H9 (cell line): ENCODE measurements around the gene NPY4R2. TPM values are rescaled to one million over a fixed set of nuclear protein-coding genes. Genes with fewer than 3 reads are reported as not detected.
"Not testable (repeated sequence)": the region's sequence is repeated elsewhere in the genome, so short reads cannot be mapped to it uniquely, and the experiment has no call there.

Experiments used
- DNase-seq: peaks from one replicate; pipeline ENCODE4 v3.0.0-alpha.2; 2017
- H2AFZ ChIP-seq: one replicate; pipeline ENCODE4 v1.6.1; 2013; ENCODE audit warnings: mild to moderate bottlenecking, low read length, control low read depth, moderate library complexity
- H2AK5ac ChIP-seq: 2 replicates; pipeline ENCODE4 v1.6.1; 2013; ENCODE audit warnings: low read length, control low read depth, mixed read lengths; ENCODE audit not compliant: insufficient read length
- H2BK120ac ChIP-seq: one replicate; pipeline ENCODE4 v1.6.1; 2013; ENCODE audit warnings: low read depth, mild to moderate bottlenecking, low read length, control low read depth, inconsistent platforms; ENCODE audit not compliant: poor library complexity, severe bottlenecking
- H2BK12ac ChIP-seq: 2 replicates; pipeline ENCODE4 v1.6.1; 2013; ENCODE audit warnings: low read length, control low read depth, mixed read lengths, low read depth; ENCODE audit not compliant: insufficient read length
- H2BK15ac ChIP-seq: 2 replicates; pipeline ENCODE4 v1.6.1; 2013; ENCODE audit warnings: low read depth, low read length, control low read depth
- H2BK20ac ChIP-seq: one replicate; pipeline ENCODE4 v1.6.1; 2013; ENCODE audit warnings: low read depth, mild to moderate bottlenecking, low read length, control low read depth, inconsistent platforms; ENCODE audit not compliant: poor library complexity, severe bottlenecking
- H2BK5ac ChIP-seq: 2 replicates; pipeline ENCODE4 v1.6.1; 2013; ENCODE audit warnings: low read length, control low read depth, mixed read lengths; ENCODE audit not compliant: insufficient read length
- H3K14ac ChIP-seq: 2 replicates; pipeline ENCODE4 v1.6.1; 2013; ENCODE audit warnings: low read length, control low read depth; ENCODE audit not compliant: insufficient read depth
- H3K18ac ChIP-seq: 2 replicates; pipeline ENCODE4 v1.6.1; 2013; ENCODE audit warnings: low read depth, mild to moderate bottlenecking, mixed read lengths, low read length, control low read depth; ENCODE audit not compliant: insufficient read length
- H3K23ac ChIP-seq: 2 replicates; pipeline ENCODE4 v1.6.1; 2013; ENCODE audit warnings: low read length, control low read depth, mixed read lengths, low read depth; ENCODE audit not compliant: insufficient read length
- H3K23me2 ChIP-seq: 2 replicates; pipeline ENCODE4 v1.6.1; 2013; ENCODE audit warnings: low read depth, mild to moderate bottlenecking, mixed read lengths, low read length, control low read depth; ENCODE audit not compliant: insufficient read length, poor library complexity, severe bottlenecking
- H3K27ac ChIP-seq: 2 replicates; pipeline ENCODE4 v1.5.1; 2013; ENCODE audit warnings: low read length, control low read depth, mixed read lengths, low read depth; ENCODE audit not compliant: insufficient read length
- H3K27me3 ChIP-seq: 2 replicates; pipeline ENCODE4 v1.6.1; 2013; ENCODE audit warnings: low read length, control low read depth, inconsistent platforms; ENCODE audit not compliant: insufficient read depth
- H3K4ac ChIP-seq: 2 replicates; pipeline ENCODE4 v1.6.1; 2013; ENCODE audit warnings: low read depth, mild to moderate bottlenecking, control low read depth, inconsistent platforms, low read length, moderate library complexity
- H3K4me1 ChIP-seq: 2 replicates; pipeline ENCODE4 v1.6.1; 2013; ENCODE audit warnings: low read length, control low read depth, inconsistent platforms; ENCODE audit not compliant: insufficient read depth
- H3K4me2 ChIP-seq: 2 replicates; pipeline ENCODE4 v1.6.1; 2013; ENCODE audit warnings: low read length, control low read depth, mixed read lengths; ENCODE audit not compliant: insufficient read length, insufficient read depth
- H3K56ac ChIP-seq: 2 replicates; pipeline ENCODE4 v1.6.1; 2013; ENCODE audit warnings: low read depth, mild to moderate bottlenecking, mixed read lengths, low read length, control low read depth; ENCODE audit not compliant: insufficient read length
- H3K79me1 ChIP-seq: 2 replicates; pipeline ENCODE4 v1.6.1; 2013; ENCODE audit warnings: low read depth, mild to moderate bottlenecking, moderate library complexity, low read length, control low read depth, inconsistent platforms; ENCODE audit not compliant: insufficient read depth, poor library complexity, severe bottlenecking
- H3K79me2 ChIP-seq: 2 replicates; pipeline ENCODE4 v1.6.1; 2013; ENCODE audit warnings: low read length, control low read depth, inconsistent platforms; ENCODE audit not compliant: insufficient read depth
- H3K9ac ChIP-seq: 2 replicates; pipeline ENCODE4 v1.6.1; 2013; ENCODE audit warnings: low read length, control low read depth, mixed read lengths; ENCODE audit not compliant: insufficient read length; ENCODE audit errors: extremely low read depth
- H3K9me3 ChIP-seq: one replicate; pipeline ENCODE4 v1.6.1; 2013; ENCODE audit warnings: low read depth, low read length, inconsistent platforms; ENCODE audit not compliant: control insufficient read depth
- H3T11ph ChIP-seq: one replicate; pipeline ENCODE4 v1.6.1; 2013; ENCODE audit warnings: mild to moderate bottlenecking, low read length, control low read depth, inconsistent platforms
- H4K20me1 ChIP-seq: one replicate; pipeline ENCODE4 v1.6.1; 2013; ENCODE audit not compliant: control insufficient read depth, insufficient read length, insufficient read depth
- H4K5ac ChIP-seq: 2 replicates; pipeline ENCODE4 v1.6.1; 2013; ENCODE audit warnings: low read depth, mild to moderate bottlenecking, mixed read lengths, low read length, control low read depth; ENCODE audit not compliant: insufficient read length
- H4K8ac ChIP-seq: replicated peaks from 2 replicates; pipeline ENCODE4 v1.6.1; 2013; ENCODE audit warnings: low read length, control low read depth, mixed read lengths, low read depth; ENCODE audit not compliant: insufficient read length
- H4K91ac ChIP-seq: 2 replicates; pipeline ENCODE4 v1.6.1; 2013; ENCODE audit warnings: low read depth, mild to moderate bottlenecking, moderate library complexity, mixed read lengths, low read length, control low read depth; ENCODE audit not compliant: insufficient read length
- H3K27ac Mint-ChIP-seq, 3 experiments: 2 replicates in 2 of 3; 3 replicates in 1 of 3; pipeline ENCODE4 v1.8.0; 2020 to 2021; ENCODE audit warnings: mixed read lengths in 3 of 3, mild to moderate bottlenecking in 1 of 3, moderate library complexity in 1 of 3
- H3K27me3 Mint-ChIP-seq: 2 replicates; pipeline ENCODE4 v1.8.0; 2021; ENCODE audit warnings: low read depth, mild to moderate bottlenecking, moderate library complexity, mixed read lengths
- H3K36me3 Mint-ChIP-seq, 3 experiments: 2 replicates in 2 of 3; 3 replicates in 1 of 3; pipeline ENCODE4 v1.8.0; 2020 to 2021; ENCODE audit warnings: low read depth in 3 of 3, mixed read lengths in 3 of 3; ENCODE audit not compliant: insufficient read depth in 1 of 3
- H3K4me1 Mint-ChIP-seq, 2 experiments: 2 replicates each; pipeline ENCODE4 v1.8.0; 2020; ENCODE audit warnings: mixed read lengths in 2 of 2
- H3K4me3 Mint-ChIP-seq, 2 experiments: 2 replicates in 1 of 2; 3 replicates in 1 of 2; pipeline ENCODE4 v1.8.0; 2020 to 2021; ENCODE audit warnings: mild to moderate bottlenecking in 2 of 2, mixed read lengths in 2 of 2, moderate library complexity in 1 of 2
- H3K9me3 Mint-ChIP-seq, 2 experiments: 2 replicates in 1 of 2; 3 replicates in 1 of 2; pipeline ENCODE4 v1.8.0; 2020; ENCODE audit warnings: mild to moderate bottlenecking in 2 of 2, mixed read lengths in 2 of 2, moderate library complexity in 1 of 2
- WGBS: extraction: QIAGEN DNeasy Blood & Tissue Kit; methylation state at CpG from one replicate; pipeline ENCODE4 v1.1.7; 2013; ENCODE audit warnings: missing lambda C conversion rate, low lambda C conversion rate, mixed read lengths; ENCODE audit not compliant: insufficient read length; ENCODE audit errors: extremely low coverage; 5-methylcytosine and 5-hydroxymethylcytosine counted together
- total RNA-seq: library from RNA; stranded (reverse); gene quantifications from 2 replicates; pipeline ENCODE4 v1.2.1, GENCODE V29; 2021

NPY4R2 gene
- total RNA-seq, 1 experiment from 2014 or later: 0.13 TPM

DNA sequence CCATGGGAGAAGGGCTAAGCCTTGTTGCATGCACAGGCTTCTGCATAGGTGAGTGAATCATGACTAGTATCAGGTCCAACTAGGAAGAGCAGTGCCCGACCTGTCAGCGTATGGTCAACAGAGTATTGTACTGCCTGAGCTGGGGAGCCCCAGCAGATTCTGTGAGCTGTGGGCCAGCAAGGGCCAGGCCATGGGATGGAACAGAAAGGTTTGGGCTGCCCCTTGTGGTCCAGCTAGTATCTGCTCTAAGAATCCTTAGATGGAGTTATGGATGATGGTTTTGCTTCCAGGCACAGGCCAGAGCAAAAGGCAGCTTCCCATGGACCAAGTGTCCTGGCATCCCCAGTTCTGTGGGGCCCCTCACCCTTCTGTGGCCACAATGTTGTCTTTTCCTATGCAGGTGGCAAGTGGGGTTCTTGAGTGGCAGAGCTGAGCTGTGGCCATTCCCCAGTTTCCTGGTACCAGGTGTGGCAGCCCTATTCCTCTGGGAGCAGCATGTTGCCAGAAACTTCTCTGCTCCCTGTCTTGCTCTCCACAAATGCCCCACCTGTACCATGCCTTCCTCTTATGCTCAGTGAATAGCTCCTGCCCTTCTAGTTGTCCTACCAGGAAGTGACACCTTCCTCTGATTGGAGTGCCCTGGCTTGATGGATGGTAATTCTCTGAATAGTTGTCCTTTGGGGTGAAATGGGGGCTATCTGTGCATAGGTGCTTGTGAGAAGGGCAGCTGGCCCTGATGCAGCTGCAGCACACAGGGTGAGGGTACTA, 25.8 kb upstream of the NPY4R2 start:
- H4K91ac ChIP-seq, H3K23me2 ChIP-seq, H2BK12ac ChIP-seq, H3K36me3 Mint-ChIP-seq, H2BK15ac ChIP-seq, H3T11ph ChIP-seq, H3K79me1 ChIP-seq, H3K4me1 Mint-ChIP-seq, H3K27ac ChIP-seq, H3K23ac ChIP-seq, H3K79me2 ChIP-seq, H3K27me3 Mint-ChIP-seq, H2BK20ac ChIP-seq, DNase-seq, H3K4me1 ChIP-seq, H2AK5ac ChIP-seq, H3K18ac ChIP-seq, H3K4ac ChIP-seq, H4K20me1 ChIP-seq, H3K27ac Mint-ChIP-seq, H3K9me3 Mint-ChIP-seq, H2AFZ ChIP-seq, H3K9ac ChIP-seq, H3K4me2 ChIP-seq, H2BK5ac ChIP-seq, H4K8ac ChIP-seq, H2BK120ac ChIP-seq, H3K27me3 ChIP-seq, H4K5ac ChIP-seq, H3K56ac ChIP-seq, H3K9me3 ChIP-seq, H3K14ac ChIP-seq, H3K4me3 Mint-ChIP-seq: not testable (repeated sequence)
- no CpG with 5 or more reads among the region's 2 CpGs for WGBS

DNA sequence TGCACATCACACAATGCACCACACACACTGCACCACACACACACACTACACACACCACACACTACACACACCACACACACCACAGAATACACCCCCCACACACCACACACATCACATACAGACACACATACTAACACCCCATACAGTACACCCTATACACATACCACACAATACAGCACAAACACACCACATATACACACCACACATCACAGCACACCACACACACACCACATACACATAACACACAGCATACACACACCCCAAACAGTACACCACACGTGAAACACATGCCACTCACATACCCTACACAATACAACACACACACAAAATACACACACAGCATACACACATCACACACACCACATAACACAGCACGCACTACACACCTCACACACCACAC, 23.9 kb upstream of the NPY4R2 start:
- not testable (repeated sequence) for H3K27ac Mint-ChIP-seq, H3K4me3 Mint-ChIP-seq, H3K79me2 ChIP-seq

More for the DNA sequence above, 23.9 kb upstream of the NPY4R2 start:
- H3K14ac ChIP-seq, H2BK5ac ChIP-seq, H2BK15ac ChIP-seq, H3K4me1 Mint-ChIP-seq, H3K27ac ChIP-seq, H2AFZ ChIP-seq, H2BK20ac ChIP-seq, H2AK5ac ChIP-seq, H4K91ac ChIP-seq, H3K9me3 ChIP-seq, H3K4me1 ChIP-seq, H2BK12ac ChIP-seq, H4K8ac ChIP-seq, H3K79me1 ChIP-seq, H3K23ac ChIP-seq, DNase-seq, H3K23me2 ChIP-seq, H3K27me3 Mint-ChIP-seq, H3K56ac ChIP-seq, H3K36me3 Mint-ChIP-seq, H3K4ac ChIP-seq, H3K18ac ChIP-seq, H3K4me2 ChIP-seq, H4K5ac ChIP-seq, H3K9me3 Mint-ChIP-seq, H3K9ac ChIP-seq, H2BK120ac ChIP-seq, H4K20me1 ChIP-seq, H3K27me3 ChIP-seq, H3T11ph ChIP-seq: not testable (repeated sequence)
- WGBS: no CpG with 5 or more reads among the region's 2 CpGs
